ENCODE data around the gene ERC2.

Gene ERC2

GRCh38 chr3:55826731-55827496, 641.4 kb downstream of the ERC2 start:
- TF ChIP-seq, protein P1, sequence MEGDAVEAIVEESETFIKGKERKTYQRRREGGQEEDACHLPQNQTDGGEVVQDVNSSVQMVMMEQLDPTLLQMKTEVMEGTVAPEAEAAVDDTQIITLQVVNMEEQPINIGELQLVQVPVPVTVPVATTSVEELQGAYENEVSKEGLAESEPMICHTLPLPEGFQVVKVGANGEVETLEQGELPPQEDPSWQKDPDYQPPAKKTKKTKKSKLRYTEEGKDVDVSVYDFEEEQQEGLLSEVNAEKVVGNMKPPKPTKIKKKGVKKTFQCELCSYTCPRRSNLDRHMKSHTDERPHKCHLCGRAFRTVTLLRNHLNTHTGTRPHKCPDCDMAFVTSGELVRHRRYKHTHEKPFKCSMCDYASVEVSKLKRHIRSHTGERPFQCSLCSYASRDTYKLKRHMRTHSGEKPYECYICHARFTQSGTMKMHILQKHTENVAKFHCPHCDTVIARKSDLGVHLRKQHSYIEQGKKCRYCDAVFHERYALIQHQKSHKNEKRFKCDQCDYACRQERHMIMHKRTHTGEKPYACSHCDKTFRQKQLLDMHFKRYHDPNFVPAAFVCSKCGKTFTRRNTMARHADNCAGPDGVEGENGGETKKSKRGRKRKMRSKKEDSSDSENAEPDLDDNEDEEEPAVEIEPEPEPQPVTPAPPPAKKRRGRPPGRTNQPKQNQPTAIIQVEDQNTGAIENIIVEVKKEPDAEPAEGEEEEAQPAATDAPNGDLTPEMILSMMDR (IDR thresholded peaks at IDR 0.05), result no peak

DNA sequence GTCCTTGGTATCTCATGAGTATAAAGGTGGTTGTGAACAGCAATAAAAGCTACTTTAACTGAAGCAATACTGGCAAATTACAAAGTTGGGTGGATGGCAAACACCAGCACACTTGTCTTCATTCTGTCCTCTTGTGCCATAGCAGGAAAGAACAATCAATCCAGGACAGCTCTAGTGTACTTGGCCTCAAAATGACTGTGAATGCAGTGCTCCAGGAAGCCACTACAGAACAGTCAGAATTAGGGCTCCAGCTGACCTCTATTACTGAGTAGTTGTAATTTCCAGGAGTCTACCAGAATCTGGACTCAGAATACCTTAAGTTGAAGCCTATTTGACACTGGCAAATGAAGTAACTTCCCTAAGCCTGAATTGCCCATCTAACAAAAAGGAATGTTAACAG, 642.2 kb downstream of the ERC2 start:
- H3K27ac ChIP-seq, result no peak overlapping the region
- no peak for TF ChIP-seq ZFX (IDR thresholded peaks at IDR 0.05; ENCODE audit: borderline replicate concordance)
- TF ChIP-seq, protein P1 (IDR thresholded peaks at IDR 0.05), result no peak

More at GRCh38 chr3:55826731-55827496, 641.4 kb downstream of the ERC2 start:
- no peak overlapping the region for H3K27ac ChIP-seq

DNA sequence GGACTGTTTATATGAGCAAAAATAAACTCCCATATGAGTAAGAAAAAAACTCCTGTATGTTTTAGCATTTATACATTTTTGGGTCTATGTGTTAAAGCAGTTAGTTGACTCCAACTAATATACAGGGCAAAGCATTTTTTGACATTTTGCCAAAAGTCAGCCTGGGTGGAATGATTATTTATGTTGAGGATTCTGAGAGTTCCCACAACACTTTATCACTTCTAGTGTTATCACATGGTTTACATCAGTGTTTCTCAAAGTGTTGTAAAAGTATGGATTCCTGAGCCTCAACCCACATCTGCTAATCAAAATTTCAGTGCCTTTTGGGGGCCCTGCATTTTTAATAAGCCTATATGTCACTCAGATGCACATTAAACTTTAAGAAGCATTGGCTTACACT, 643.9 kb downstream of the ERC2 start:
- no peak overlapping the region for H3K27ac ChIP-seq
- TF ChIP-seq ZFX (IDR thresholded peaks at IDR 0.05; ENCODE audit: borderline replicate concordance), result no peak
- TF ChIP-seq, protein P1 (IDR thresholded peaks at IDR 0.05), result no peak

DNA sequence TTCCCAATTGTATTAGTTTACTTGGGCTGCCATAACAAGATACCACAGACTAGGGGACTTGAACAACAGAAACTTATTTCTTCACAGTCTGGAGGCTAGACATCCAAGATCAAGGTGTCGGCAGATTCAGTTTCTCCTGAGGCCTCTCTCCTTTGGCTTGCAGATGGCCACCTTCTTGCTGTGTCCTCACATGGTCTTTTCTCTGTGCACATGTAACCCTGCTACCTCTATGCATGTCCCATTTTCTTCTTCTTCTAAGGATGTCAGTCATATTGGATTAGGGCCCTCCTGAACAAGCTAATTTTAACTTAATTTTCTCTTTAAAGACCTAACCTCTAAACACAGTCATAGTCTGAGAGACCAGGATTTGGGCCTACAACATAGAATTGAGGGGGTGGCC, 644.4 kb downstream of the ERC2 start:
- TF ChIP-seq, protein P1 (IDR thresholded peaks at IDR 0.05), result no peak
- TF ChIP-seq ZFX (IDR thresholded peaks at IDR 0.05; ENCODE audit: borderline replicate concordance), result no peak
- no peak overlapping the region for H3K27ac ChIP-seq

- TF ChIP-seq, protein P1 (IDR thresholded peaks at IDR 0.05), result no peak
- no peak for TF ChIP-seq ZFX (IDR thresholded peaks at IDR 0.05; ENCODE audit: borderline replicate concordance)
- H3K27ac ChIP-seq, result no peak overlapping the region
Observed at GRCh38 chr3:55823001-55823400, 645.3 kb downstream of the ERC2 start.

DNA sequence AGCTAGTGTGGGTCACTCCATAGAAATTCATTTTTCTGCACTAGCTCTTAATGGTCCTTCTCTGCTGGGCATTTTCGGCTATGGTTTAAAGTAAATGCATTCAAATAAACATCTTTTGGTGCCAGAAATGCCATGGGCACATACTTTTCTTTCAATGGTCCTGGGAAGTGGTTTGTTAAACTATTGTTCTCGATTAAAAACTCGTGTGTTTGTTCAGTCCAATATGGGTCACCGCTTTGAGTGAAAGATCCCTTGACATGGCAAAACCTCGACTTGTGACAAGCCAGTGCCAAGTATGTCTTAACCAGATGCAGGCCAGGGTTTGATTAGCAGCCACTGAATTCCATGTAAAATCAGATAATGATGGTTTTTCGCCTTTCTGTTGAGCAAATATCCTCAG, 649.3 kb downstream of the ERC2 start:
- H3K27ac ChIP-seq, result no peak overlapping the region
- no peak for TF ChIP-seq ZFX (IDR thresholded peaks at IDR 0.05; ENCODE audit: borderline replicate concordance)
- TF ChIP-seq, protein P1 (IDR thresholded peaks at IDR 0.05), result no peak

GRCh38 chr3:55818485-55818884, 649.8 kb downstream of the ERC2 start:
- H3K27ac ChIP-seq, result no peak overlapping the region
- TF ChIP-seq, protein P1 (IDR thresholded peaks at IDR 0.05), result no peak
- TF ChIP-seq ZFX (IDR thresholded peaks at IDR 0.05; ENCODE audit: borderline replicate concordance), result no peak

Measured in 22Rv1 (cell line).